ENCODE data around the gene ATP2A2. TPM values are rescaled to one million over a fixed set of nuclear protein-coding genes. Genes with fewer than 3 reads are reported as not detected.

ATP2A2 gene
- 100 to 1,000 TPM; 118 to 233 (median 163) TPM for total RNA-seq

GRCh38 chr12:110280779-110281548, at the start of gene ATP2A2:
Gene ATP2A2 (plus strand): TSS chr12:110281247. CDS start chr12:110281790, 543 bp downstream.
- Histone ChIP-seq H3K36me3 (no peaks in the 10 kb centered on the region), H3K27me3 (no peaks in the 10 kb centered on the region), H3K4me1 (peaks cover 0 to 72% (median 6%) of the 10 kb centered on the region in 3 donors), H3K27ac (peak within 1 kb of the TSS; percentile 96 to 100 (median 99)), H3K9me3 (no peaks in the 10 kb centered on the region), H3K4me3 (peak within 1 kb of the TSS; percentile 87 to 91)
- TF ChIP-seq POLR2A (IDR thresholded peaks at IDR 0.05) (peak; percentile 95 to 96), EP300 (IDR thresholded peaks at IDR 0.05) (no peak), POLR2AphosphoS5 (IDR thresholded peaks at IDR 0.05) (peak; percentile 81)
- peak; percentile 95 for ATAC-seq
- no CpG with 5 or more reads among the region's 108 CpGs for WGBS, 2 donors (ENCODE audit: low coverage in 1 of 2)

GRCh38 chr12:110233212-110233903, 47.7 kb upstream of the ATP2A2 start:
- ATAC-seq = no peak
- TF ChIP-seq POLR2AphosphoS5 (IDR thresholded peaks at IDR 0.05) (no peak), POLR2A (IDR thresholded peaks at IDR 0.05) (no peak), CTCF (IDR thresholded peaks at IDR 0.05) (no peak), EP300 (IDR thresholded peaks at IDR 0.05) (no peak)
- Histone ChIP-seq H3K36me3 (no peaks in the 10 kb centered on the region), H3K4me3 (no peak overlapping the region), H3K9me3 (no peaks in the 10 kb centered on the region), H3K4me1 (peaks cover 0 to 37% (median 4%) of the 10 kb centered on the region in 3 donors), H3K27ac (peak overlapping the region in 2 of 4 donors; percentile 17 to 43), H3K27me3 (no peaks in the 10 kb centered on the region)
- 52 to 69% methylated on average over 6 of the region's 6 CpGs for WGBS, 2 donors (ENCODE audit: low coverage in 1 of 2)

- no peak overlapping the region for H3K4me3 ChIP-seq
- WGBS, 2 donors (ENCODE audit: low coverage in 1 of 2) = 13 to 71% methylated on average over 2 of the region's 2 CpGs
- no peaks in the 10 kb centered on the region for H3K9me3 ChIP-seq
- peak overlapping the region in 3 of 4 donors; percentile 22 to 35 (median 31) for H3K27ac ChIP-seq
- H3K27me3 ChIP-seq = no peaks in the 10 kb centered on the region
- no peak for TF ChIP-seq EP300 (IDR thresholded peaks at IDR 0.05)
- no peak for TF ChIP-seq POLR2AphosphoS5 (IDR thresholded peaks at IDR 0.05)
- TF ChIP-seq CTCF (IDR thresholded peaks at IDR 0.05) = no peak
- TF ChIP-seq POLR2A (IDR thresholded peaks at IDR 0.05) = no peak
- H3K4me1 ChIP-seq = peaks cover 0 to 37% (median 4%) of the 10 kb centered on the region in 3 donors
- ATAC-seq = no peak
- no peaks in the 10 kb centered on the region for H3K36me3 ChIP-seq
Measured at GRCh38 chr12:110234331-110234751, 46.7 kb upstream of the ATP2A2 start.

GRCh38 chr12:110234755-110235154, 46.3 kb upstream of the ATP2A2 start:
- 17 to 19% methylated on average over 3 of the region's 3 CpGs for WGBS, 2 donors (ENCODE audit: low coverage in 1 of 2)
- no peak for ATAC-seq
- Histone ChIP-seq H3K4me1 (peaks cover 0 to 37% (median 4%) of the 10 kb centered on the region in 3 donors), H3K36me3 (no peaks in the 10 kb centered on the region), H3K4me3 (no peak overlapping the region), H3K9me3 (no peaks in the 10 kb centered on the region), H3K27me3 (no peaks in the 10 kb centered on the region), H3K27ac (peak overlapping the region in 3 of 4 donors; percentile 1 to 31 (median 22))
- TF ChIP-seq CTCF (IDR thresholded peaks at IDR 0.05) (no peak), POLR2AphosphoS5 (IDR thresholded peaks at IDR 0.05) (no peak), EP300 (IDR thresholded peaks at IDR 0.05) (no peak), POLR2A (IDR thresholded peaks at IDR 0.05) (no peak)

- H3K27me3 ChIP-seq = no peaks in the 10 kb centered on the region
- no peaks in the 10 kb centered on the region for H3K9me3 ChIP-seq
- no peak overlapping the region for H3K4me3 ChIP-seq
- H3K4me1 ChIP-seq = peaks cover 0 to 37% (median 4%) of the 10 kb centered on the region in 3 donors
- H3K36me3 ChIP-seq = no peaks in the 10 kb centered on the region
- ATAC-seq = no peak
- 36 to 70% methylated on average over 1 of the region's 1 CpG for WGBS, 2 donors (ENCODE audit: low coverage in 1 of 2)
- H3K27ac ChIP-seq = peak overlapping the region in 2 of 4 donors; percentile 1 to 22
- no peak for TF ChIP-seq POLR2A (IDR thresholded peaks at IDR 0.05)
- no peak for TF ChIP-seq EP300 (IDR thresholded peaks at IDR 0.05)
- TF ChIP-seq CTCF (IDR thresholded peaks at IDR 0.05) = no peak
- no peak for TF ChIP-seq POLR2AphosphoS5 (IDR thresholded peaks at IDR 0.05)
Measured at GRCh38 chr12:110235383-110235782, 45.7 kb upstream of the ATP2A2 start.
